GM18870 (cell line): ENCODE measurements around the gene ORM2.
"Not testable (repeated sequence)": the region's sequence is repeated elsewhere in the genome, so short reads cannot be mapped to it uniquely, and the experiment has no call there.

Experiments
- ATAC-seq: cut with Tn5 transposase; IDR thresholded peaks from one replicate; pipeline ENCODE4 v1.9.1; 2021; ENCODE audit warnings: moderate library complexity; ENCODE audit not compliant: unreplicated experiment

ORM2 gene

GRCh38 chr9:114313186-114313585 is 16.5 kb upstream of the ORM2 start:
- ATAC-seq: no peak

DNA sequence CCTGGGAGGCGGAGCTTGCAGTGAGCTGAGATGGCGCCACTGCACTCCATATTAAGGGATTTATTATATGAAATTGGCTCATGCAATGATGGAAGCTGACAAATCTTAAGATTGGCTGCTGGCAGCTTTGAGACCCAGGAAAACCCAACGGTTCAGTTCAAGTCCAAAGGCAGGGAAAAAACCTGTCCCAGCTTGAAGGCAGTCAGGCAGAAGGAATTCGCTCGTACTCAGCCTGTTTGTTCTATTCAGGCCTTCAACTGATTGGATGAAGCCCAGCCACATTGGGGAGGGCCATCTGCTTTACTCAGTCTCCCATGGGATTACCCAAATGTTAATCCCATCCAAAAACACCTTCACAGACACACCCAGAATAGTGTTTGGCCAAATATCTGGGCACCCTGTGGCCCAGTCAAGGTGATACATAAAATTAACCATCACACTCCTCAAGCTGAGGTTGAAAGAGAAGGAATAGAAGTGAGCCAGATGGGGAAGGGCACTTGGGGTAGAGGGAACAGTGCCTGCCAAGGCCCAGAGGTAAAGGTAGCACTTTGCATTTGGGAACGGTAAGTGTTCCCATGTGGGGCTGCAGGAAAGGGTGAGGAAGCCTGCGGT is 15.3 kb upstream of the ORM2 start:
- no peak for ATAC-seq

GRCh38 chr9:114314881-114315722 is 14.6 kb upstream of the ORM2 start:
- no peak for ATAC-seq

- ATAC-seq: no peak
Observed at GRCh38 chr9:114315723-114316363, 13.8 kb upstream of the ORM2 start.

GRCh38 chr9:114316605-114317230 is 13.0 kb upstream of the ORM2 start:
- no peak for ATAC-seq

DNA sequence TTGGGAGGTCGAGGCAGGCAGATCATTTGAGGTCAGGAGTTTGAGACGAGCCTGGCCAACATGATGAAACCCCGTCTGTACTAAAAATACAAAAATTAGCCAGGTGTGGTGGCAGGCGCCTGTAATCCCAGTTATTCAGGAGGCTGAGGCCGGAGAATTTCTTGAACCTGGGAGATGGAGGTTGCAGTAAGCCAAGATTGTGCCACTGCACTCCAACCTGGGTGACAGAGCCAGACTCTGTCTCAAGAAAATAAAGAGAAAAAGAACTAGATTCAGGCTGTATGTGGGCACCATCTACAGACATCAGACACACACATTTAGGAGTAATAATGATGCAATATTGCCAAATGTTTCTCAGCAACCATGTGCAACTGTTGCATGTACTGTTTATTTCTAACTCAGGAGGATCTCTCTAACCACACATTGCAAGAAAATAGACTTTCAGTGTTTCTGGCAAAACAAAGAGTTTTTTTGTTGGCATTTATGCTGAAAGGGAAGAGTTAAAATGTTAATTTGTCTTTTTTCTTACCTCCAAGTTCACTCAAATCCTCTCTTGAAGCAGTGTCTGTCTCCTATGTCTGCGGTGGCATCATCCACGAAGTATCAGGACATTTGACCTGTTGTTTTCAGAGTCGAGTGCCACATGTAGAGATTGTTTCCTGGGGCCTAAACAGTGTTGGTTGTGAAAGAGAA is 11.9 kb upstream of the ORM2 start:
- no peak for ATAC-seq

DNA sequence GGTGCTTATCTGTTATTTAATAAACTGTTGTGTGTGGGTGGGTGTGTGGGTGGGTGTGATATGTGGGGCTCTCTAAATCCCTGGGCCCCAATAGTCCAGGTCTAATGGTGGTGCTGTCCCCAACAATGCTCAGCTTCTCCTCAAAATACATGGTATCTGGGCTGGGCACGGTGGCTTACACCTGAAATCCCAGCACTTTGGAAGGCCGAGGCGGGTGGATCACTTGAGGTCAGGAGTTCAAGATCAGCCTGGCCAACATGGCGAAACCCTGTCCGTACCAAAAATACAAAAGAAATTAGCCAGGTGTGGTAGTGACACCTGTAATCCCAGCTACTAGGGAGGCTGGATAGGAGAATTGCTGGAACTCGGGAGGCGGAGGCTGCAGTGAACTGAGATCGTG is 11.3 kb upstream of the ORM2 start:
- no peak for ATAC-seq

DNA sequence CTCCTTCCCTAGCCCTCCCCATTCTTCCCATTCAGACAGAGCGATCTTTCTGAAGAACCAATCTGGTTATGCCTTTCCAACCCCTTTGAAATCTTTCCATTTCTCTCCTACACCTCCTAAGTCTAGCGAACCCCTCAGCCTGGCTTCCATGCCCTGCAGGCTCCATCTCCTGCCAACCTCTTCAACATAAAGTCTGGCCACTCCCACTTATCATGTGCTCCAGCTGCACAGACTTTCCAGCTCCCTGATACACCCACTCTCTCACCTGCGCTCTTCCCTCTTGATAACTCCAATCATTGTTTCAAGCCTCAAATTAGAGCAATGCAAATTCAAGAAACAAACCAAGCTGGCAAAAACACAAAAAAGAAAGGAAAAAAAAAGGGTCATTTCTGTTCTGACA is 10.5 kb upstream of the ORM2 start:
- no peak for ATAC-seq

DNA sequence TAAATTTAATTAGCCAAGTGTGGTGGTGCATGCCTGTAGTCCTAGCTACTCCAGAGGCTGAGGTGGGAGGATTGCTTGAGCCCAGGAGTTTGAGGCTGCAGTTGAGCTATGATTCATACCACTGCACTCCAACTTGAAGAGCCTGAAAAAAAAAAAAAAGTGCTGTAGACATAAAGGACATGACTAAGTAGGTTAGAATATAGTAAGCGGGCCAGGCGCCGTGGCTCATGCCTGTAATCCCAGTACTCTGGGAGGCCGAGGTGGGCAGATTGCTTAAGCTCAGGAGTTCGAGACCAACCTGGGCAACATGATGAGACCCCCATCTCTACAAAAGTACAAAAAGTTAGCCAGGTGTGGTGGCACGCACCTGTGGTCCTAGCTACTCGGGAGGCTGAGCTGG is 9.0 kb upstream of the ORM2 start:
- not testable (repeated sequence) for ATAC-seq

DNA sequence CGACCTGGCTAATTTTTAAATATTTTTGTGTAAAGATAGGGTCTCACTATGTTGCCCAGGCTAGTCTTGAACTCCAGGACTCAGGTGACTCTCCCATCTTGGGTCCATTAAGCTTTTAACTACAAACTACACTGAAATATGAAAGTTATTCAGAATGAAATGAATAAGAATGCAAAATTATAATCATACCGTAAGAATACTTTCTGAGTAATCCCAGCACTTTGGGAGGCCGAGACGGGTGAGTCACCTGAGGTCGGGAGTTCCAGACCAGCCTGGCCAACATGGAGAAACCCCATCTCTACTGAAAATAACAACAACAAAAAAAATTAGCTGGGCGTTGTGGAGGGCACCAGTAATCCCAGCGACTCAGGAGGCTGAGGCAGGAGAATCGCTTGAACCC is 7.9 kb upstream of the ORM2 start:
- no peak for ATAC-seq

DNA sequence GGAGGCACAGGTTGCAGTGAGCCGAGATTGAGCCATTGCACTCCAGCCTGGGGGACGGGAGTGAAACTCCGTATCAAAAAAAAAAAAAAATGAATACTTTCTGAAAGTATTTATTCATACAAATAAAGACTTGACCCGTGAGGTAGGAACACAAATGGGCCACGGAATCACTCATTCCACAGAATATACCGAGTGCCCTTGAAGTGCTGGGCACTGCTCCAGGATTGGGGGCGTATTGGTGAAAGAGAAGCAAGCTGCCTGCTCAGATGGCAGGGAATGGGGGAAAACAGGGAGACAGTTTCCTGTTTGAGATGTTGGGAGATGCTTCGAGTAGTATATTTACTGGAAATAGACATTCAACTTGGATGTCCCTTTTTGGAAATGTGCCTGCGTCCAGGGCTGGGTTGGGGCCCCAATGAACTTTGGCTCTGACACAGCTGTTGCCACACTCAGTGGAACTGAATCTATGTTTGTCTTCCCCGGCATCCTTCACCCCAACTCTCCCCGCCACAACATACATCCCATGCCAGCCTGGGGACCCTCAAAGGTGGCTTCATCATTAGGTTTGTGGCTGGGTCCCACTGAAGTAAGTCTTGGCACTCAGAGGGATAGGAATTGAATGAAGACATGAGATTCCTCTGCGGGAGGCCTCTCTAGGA is 7.4 kb upstream of the ORM2 start:
- ATAC-seq: not testable (repeated sequence)

- not testable (repeated sequence) for ATAC-seq
Observed at GRCh38 chr9:114322831-114323531, 6.7 kb upstream of the ORM2 start, which contains the start of gene ORM1. Gene ORM1, plus strand, starts transcription at chr9:114323098. Its CDS starts 36 bp downstream, at chr9:114323134.

GRCh38 chr9:114323849-114324248 is 5.8 kb upstream of the ORM2 start:
- ATAC-seq: not testable (repeated sequence)

DNA sequence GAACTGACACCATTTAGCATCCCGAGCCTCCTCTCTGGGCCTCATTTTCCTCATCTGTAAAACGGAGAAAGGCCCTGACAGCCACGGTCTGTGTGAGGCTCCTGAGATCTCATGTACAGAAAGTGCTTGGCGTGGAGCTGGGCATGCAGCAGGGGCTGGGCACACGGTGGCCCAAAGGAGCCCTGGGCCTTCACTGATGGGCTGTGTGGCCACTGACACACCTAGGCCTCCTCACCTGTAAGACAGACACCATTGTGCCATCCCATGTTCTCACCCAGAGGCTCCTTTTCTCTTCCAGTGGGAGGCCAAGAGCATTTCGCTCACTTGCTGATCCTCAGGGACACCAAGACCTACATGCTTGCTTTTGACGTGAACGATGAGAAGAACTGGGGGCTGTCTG is 5.2 kb upstream of the ORM2 start:
- no peak for ATAC-seq

DNA sequence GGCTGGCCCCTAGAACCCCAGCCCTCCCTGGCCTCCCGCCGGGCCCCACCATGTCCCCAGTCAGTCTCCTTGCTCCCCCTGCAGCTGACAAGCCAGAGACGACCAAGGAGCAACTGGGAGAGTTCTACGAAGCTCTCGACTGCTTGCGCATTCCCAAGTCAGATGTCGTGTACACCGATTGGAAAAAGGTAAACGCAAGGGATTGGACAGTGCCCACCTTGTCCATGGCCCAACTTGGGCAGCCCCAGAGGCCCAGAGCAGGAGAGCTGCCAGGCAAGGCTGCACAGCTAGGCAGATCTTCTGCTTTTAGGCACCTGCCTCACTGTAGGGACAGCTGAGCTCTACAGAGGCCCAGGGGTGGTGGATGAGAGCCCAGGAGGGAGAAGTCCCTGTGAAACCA is 4.7 kb upstream of the ORM2 start:
- ATAC-seq: not testable (repeated sequence)

- not testable (repeated sequence) for ATAC-seq
Observed at GRCh38 chr9:114325684-114326254, 3.9 kb upstream of the ORM2 start.

- ATAC-seq: no peak
Observed at GRCh38 chr9:114327749-114328148, 1.9 kb upstream of the ORM2 start.

- ATAC-seq: not testable (repeated sequence)
Observed at GRCh38 chr9:114328357-114328820, 1.3 kb upstream of the ORM2 start.

GRCh38 chr9:114328937-114329624 is 588 bp upstream of the ORM2 start:
- not testable (repeated sequence) for ATAC-seq
